K562 (cell line): Measurements from ENCODE around the gene COQ5. TPM values are rescaled to one million over a fixed set of nuclear protein-coding genes. Genes with fewer than 3 reads are reported as not detected.

Experiments used
- BHLHE40 ChIP-seq: IDR thresholded peaks from 2 replicates; pipeline ENCODE4 v1.6.1; 2011; ENCODE audit warnings: low read length, improper control_type of control experiment
- DLX4 ChIP-seq: fragments of 250-450 bp; sonication (Bioruptor Pico); IDR thresholded peaks from 2 replicates; pipeline ENCODE4 v1.6.1; 2021; ENCODE audit warnings: mild to moderate bottlenecking
- DNMT1 ChIP-seq: fragments of 450-650 bp; IDR thresholded peaks from 2 replicates; pipeline ENCODE4 v1.6.1; 2016; ENCODE audit warnings: antibody characterized with exemption, mild to moderate bottlenecking
- ESRRB ChIP-seq: fragments of 250-450 bp; sonication (Bioruptor Pico); IDR thresholded peaks from 2 replicates; pipeline ENCODE4 v1.5.0; 2020; ENCODE audit warnings: mild to moderate bottlenecking, moderate library complexity, borderline replicate concordance
- FOXM1 ChIP-seq, 2 experiments: fragments of 450-650 bp in 1 of 2; sonication (generic) in 1 of 2; formaldehyde crosslinking in 1 of 2; IDR thresholded peaks; 2 replicates each; pipeline versions ENCODE4 v1.6.1 to v1.9.0; 2017 to 2022; ENCODE audit warnings: low read depth in 2 of 2, mild to moderate bottlenecking in 2 of 2, missing genetic modification reagents in 1 of 2, moderate library complexity in 1 of 2
- FUS ChIP-seq: fragments of 200-400 bp; formaldehyde crosslinking; optimal IDR thresholded peaks from 2 replicates; pipeline ENCODE3; 2017; ENCODE audit warnings: low read depth, low read length
- MCM7 ChIP-seq, 2 experiments: fragments of 450-650 bp; IDR thresholded peaks; 2 replicates each; pipeline ENCODE4 v1.6.1; 2016 to 2018
- MEF2D ChIP-seq: conservative IDR thresholded peaks from 2 replicates; pipeline ENCODE4 v1.6.1; 2016; ENCODE audit warnings: low read depth, missing genetic modification characterization, missing compliant biosample characterization
- NFATC3 ChIP-seq: fragments of 450-650 bp; IDR thresholded peaks from 2 replicates; pipeline ENCODE4 v1.6.1; 2017; ENCODE audit warnings: mild to moderate bottlenecking
- POLR3G ChIP-seq: IDR thresholded peaks from 2 replicates; pipeline ENCODE4 v1.6.1; 2011; ENCODE audit not compliant: insufficient read length, insufficient replicate concordance; ENCODE audit errors: extremely low read depth
- RAD21 ChIP-seq, 2 experiments: fragments of 250-450 bp in 1 of 2; fragments of 450-650 bp in 1 of 2; sonication (Bioruptor Pico) in 1 of 2; formaldehyde crosslinking in 1 of 2; IDR thresholded peaks in 1 of 2; conservative IDR thresholded peaks in 1 of 2; 2 replicates each; pipeline versions ENCODE4 v1.4.0 to v1.8.0; 2020 to 2022; ENCODE audit warnings: mild to moderate bottlenecking in 2 of 2, moderate library complexity in 1 of 2
- RBM17 ChIP-seq: fragments of 200-400 bp; formaldehyde crosslinking; IDR thresholded peaks from 2 replicates; pipeline ENCODE4 v1.6.1; 2017; ENCODE audit warnings: low read depth, mild to moderate bottlenecking, low read length, borderline replicate concordance
- RCOR1 ChIP-seq, 2 experiments: IDR thresholded peaks; 2 replicates each; pipeline ENCODE4 v1.6.1; 2012; ENCODE audit warnings: low read depth in 2 of 2, low read length in 2 of 2, borderline replicate concordance in 1 of 2, improper control_type of control experiment in 1 of 2
- SMAD1 ChIP-seq: fragments of 150-350 bp; IDR thresholded peaks from 2 replicates; pipeline ENCODE4 v1.6.1; 2014; ENCODE audit warnings: low read length, low read depth; ENCODE audit not compliant: partially characterized antibody
- SMAD4 ChIP-seq: fragments of 250-450 bp; sonication (Bioruptor Pico); conservative IDR thresholded peaks from 2 replicates; pipeline ENCODE4 v1.8.0; 2021; ENCODE audit warnings: inconsistent platforms, mild to moderate bottlenecking, moderate library complexity
- SP2 ChIP-seq: IDR thresholded peaks from 2 replicates; pipeline ENCODE4 v1.6.1; 2011; ENCODE audit warnings: mild to moderate bottlenecking, low read depth, low read length, moderate library complexity; ENCODE audit not compliant: poor library complexity, severe bottlenecking; ENCODE audit errors: extremely low read depth
- TAF9B ChIP-seq: fragments of 450-650 bp; IDR thresholded peaks from 2 replicates; pipeline ENCODE4 v1.6.1; 2018; ENCODE audit warnings: mild to moderate bottlenecking; ENCODE audit not compliant: partially characterized antibody
- TCF7 ChIP-seq: sonication (generic); IDR thresholded peaks from 2 replicates; pipeline ENCODE4 v1.6.1; 2016; ENCODE audit warnings: antibody characterized with exemption, borderline replicate concordance
- ZBTB7A ChIP-seq: IDR thresholded peaks from 2 replicates; pipeline ENCODE4 v1.6.1; 2011; ENCODE audit warnings: low read depth, mild to moderate bottlenecking, low read length, moderate library complexity, borderline replicate concordance; ENCODE audit not compliant: control insufficient read depth
- ZNF134 ChIP-seq: fragments of 250-450 bp; sonication (Bioruptor Pico); conservative IDR thresholded peaks from 2 replicates; pipeline ENCODE4 v1.4.0; 2020
- ZNF263 ChIP-seq: sonication (generic); formaldehyde crosslinking; IDR thresholded peaks from 2 replicates; pipeline ENCODE4 v1.8.0; 2022; ENCODE audit warnings: mild to moderate bottlenecking, missing genetic modification reagents, borderline replicate concordance
- ZNF398 ChIP-seq: fragments of 250-450 bp; sonication (Bioruptor Pico); IDR thresholded peaks from 2 replicates; pipeline ENCODE4 v1.8.0; 2021; ENCODE audit warnings: moderate library complexity, mild to moderate bottlenecking, inconsistent platforms
- ZNF449 ChIP-seq: fragments of 250-450 bp; sonication (Bioruptor Pico); IDR thresholded peaks from 2 replicates; pipeline ENCODE4 v1.8.0; 2022; ENCODE audit warnings: moderate library complexity, mild to moderate bottlenecking, inconsistent platforms
- polyA plus RNA-seq, 8 experiments: library from polyadenylated mRNA; depleted of rRNA in 4 of 8; stranded (reverse) in 5 of 8; unstranded in 3 of 8; fragments of >200 nt; fragmentation: Nextera tagmentation in 2 of 8; fragmentation: Illumina TruSeq in 1 of 8; extraction: Ambion mirVana in 2 of 8; extraction: Trizol in 1 of 8; gene quantifications; 2 replicates each; pipeline versions ENCODE4 v1.2.1 to v1.2.3, GENCODE V29; 2011 to 2014; ENCODE audit warnings: inconsistent platforms in 1 of 8, missing spikeins in 1 of 8
- total RNA-seq, 7 experiments: library from RNA; depleted of rRNA in 6 of 7; stranded (reverse); fragments of >200 nt in 6 of 7; fragmentation: Illumina TruSeq in 2 of 7; extraction: Trizol in 2 of 7; gene quantifications; 2 replicates each; pipeline versions ENCODE4 v1.2.1 to v1.2.3, GENCODE V29; 2011 to 2021; ENCODE audit warnings: low replicate concordance in 1 of 7

Gene COQ5
- total and polyA plus RNA-seq, 9 of the 15 experiments (the other 6 are each of a cell fraction or from before 2014, with no cell fraction given) = 19.2 to 59.7 (median 30.4) TPM

- TF ChIP-seq DNMT1 (no peak), ESRRB (CRISPR knock-in tag) (no peak), ZBTB7A (no peak), POLR3G (no peak), ZNF398 (CRISPR knock-in tag) (no peak), NFATC3 (no peak), FOXM1 (IDR thresholded peaks at IDR 0.05; ENCODE audit: low read depth) (no peak), FOXM1 (CRISPR knock-in tag; IDR thresholded peaks at IDR 0.05; ENCODE audit: low read depth) (no peak), RBM17 (no peak), TAF9B (no peak), RAD21 (CRISPR knock-in tag; conservative IDR thresholded peaks at IDR 0.05 in 1 of 2, IDR thresholded peaks at IDR 0.05 in 1 of 2) (no peak), ZNF449 (CRISPR knock-in tag) (no peak), ZNF263 (CRISPR knock-in tag) (no peak), MCM7 (IDR thresholded peaks at IDR 0.05) (no peak), SMAD4 (CRISPR knock-in tag) (0 out of 2 replicates have a peak, but pooled peaks have one; percentile 6), BHLHE40 (no peak), ZNF134 (no peak), SMAD1 (no peak), DLX4 (CRISPR knock-in tag) (no peak), MEF2D (tag) (no peak), RCOR1 (IDR thresholded peaks at IDR 0.05; ENCODE audit: borderline replicate concordance in 1 of 2, low read depth in 2 of 2, low read length in 2 of 2) (peak in 1 of 2 experiments; percentile 23; a peak in 1 of 4 replicates), SP2 (no peak), TCF7 (no peak), FUS (no peak)
Observed at GRCh38 chr12:120539303-120539702, 10.3 kb upstream of the COQ5 start (continued).
